HCT116 (cell line): ENCODE results near the gene MAPRE3. TPM values are rescaled to one million over a fixed set of nuclear protein-coding genes. Genes with fewer than 3 reads are reported as not detected.

ENCODE experiments used
- ATAC-seq: fragments of 200-7000 bp; cut with Tn5 transposase; 2 replicates; pipeline ENCODE4 v1.9.1; 2020; ENCODE audit warnings: mild to moderate bottlenecking, moderate library complexity
- BruUV-seq: library from RNA; stranded (reverse); fragments of 400-500 nt; replicated peaks from 2 replicates; lab custom pipeline; 2021; lab: Mats Ljungman, UMichigan
- CTCF ChIA-PET: fragments of 300-600 bp; sonication (Branson Sonifier 250); formaldehyde crosslinking; loops from one replicate; lab custom pipeline; 2021; ENCODE audit warnings: antibody characterized with exemption; lab: Charles Lee
- POLR2A ChIA-PET: fragments of 300-600, 350-600 bp; sonication (Branson Sonifier 250); formaldehyde crosslinking; loops from one replicate; lab custom pipeline; 2021; ENCODE audit warnings: antibody characterized with exemption; lab: Charles Lee
- RAD21 ChIA-PET, 2 experiments: fragments of 300-600 bp; sonication (Branson Sonifier 250); formaldehyde crosslinking; loops; one replicate each; lab custom pipeline; 2023; ENCODE audit warnings: low total read pairs in 2 of 2; ENCODE audit not compliant: uncharacterized antibody in 2 of 2, unreplicated experiment in 2 of 2, low non-redundant PET in 1 of 2; lab: Charles Lee
- DNase-seq: peaks from one replicate; pipeline ENCODE4 v3.0.0-alpha.2; 2010; ENCODE audit warnings: low read depth, low spot score
- H2AFZ ChIP-seq: fragments of 200-600 bp; shearing (Covaris generic), sonication (generic); 2 replicates; pipeline ENCODE4 v1.6.1; 2017; ENCODE audit warnings: low read depth, mixed run types, mixed read lengths, antibody characterized with exemption, low read length; ENCODE audit not compliant: poor library complexity, severe bottlenecking
- H3K27ac ChIP-seq: 2 replicates; pipeline ENCODE4 v1.5.1; 2012; ENCODE audit warnings: low read depth, low read length
- H3K27me3 ChIP-seq: fragments of 200-600 bp; sonication (generic); 2 replicates; pipeline ENCODE4 v1.6.1; 2016; ENCODE audit warnings: mixed run types, low read length, mixed read lengths; ENCODE audit not compliant: insufficient read depth
- H3K36me3 ChIP-seq, 2 experiments: fragments of 200-500 bp in 1 of 2; fragments of 200-600 bp in 1 of 2; sonication (Bioruptor generic) in 1 of 2; sonication (generic) in 1 of 2; 2 replicates each; pipeline versions ENCODE4 v1.5.1 to v1.6.1; 2014 to 2016; ENCODE audit warnings: low read length in 2 of 2, inconsistent platforms in 1 of 2, mixed read lengths in 1 of 2, mixed run types in 1 of 2; ENCODE audit not compliant: insufficient read depth in 2 of 2, control insufficient read depth in 1 of 2
- H3K4me1 ChIP-seq, 2 experiments: fragments of 200-600 bp in 1 of 2; sonication (generic) in 1 of 2; 2 replicates each; pipeline versions ENCODE4 v1.5.1 to v1.6.1; 2012 to 2017; ENCODE audit warnings: low read length in 2 of 2, inconsistent platforms in 1 of 2, mild to moderate bottlenecking in 1 of 2, mixed read lengths in 1 of 2, mixed run types in 1 of 2, moderate library complexity in 1 of 2; ENCODE audit not compliant: insufficient read depth in 2 of 2, control insufficient read depth in 1 of 2
- H3K4me2 ChIP-seq: fragments of 200-600 bp; sonication (generic); 2 replicates; pipeline ENCODE4 v1.6.1; 2017; ENCODE audit warnings: mixed run types, low read length, mixed read lengths
- H3K4me3 ChIP-seq, 2 experiments: fragments of 200-600 bp in 1 of 2; sonication (generic) in 1 of 2; replicated peaks in 1 of 2; 2 replicates each; pipeline ENCODE4 v1.5.1; 2011 to 2016; ENCODE audit warnings: low read length in 2 of 2, control low read depth in 1 of 2, low read depth in 1 of 2, mild to moderate bottlenecking in 1 of 2, mixed read lengths in 1 of 2, mixed run types in 1 of 2
- H3K79me2 ChIP-seq: fragments of 200-600 bp; sonication (generic); 2 replicates; pipeline ENCODE4 v1.6.1; 2017; ENCODE audit warnings: mild to moderate bottlenecking, mixed run types, low read length, moderate library complexity, mixed read lengths; ENCODE audit not compliant: insufficient read depth
- H3K9ac ChIP-seq: fragments of 200-600 bp; sonication (generic); 2 replicates; pipeline ENCODE4 v1.6.1; 2016; ENCODE audit warnings: low read length, mixed read lengths
- H3K9me2 ChIP-seq: fragments of 200-600 bp; sonication (generic), shearing (Covaris generic); 2 replicates; pipeline ENCODE4 v1.6.1; 2017; ENCODE audit warnings: mixed run types, mild to moderate bottlenecking, moderate library complexity; ENCODE audit not compliant: insufficient read depth
- H3K9me3 ChIP-seq, 2 experiments: fragments of 200-500 bp in 1 of 2; fragments of 200-600 bp in 1 of 2; sonication (Bioruptor generic) in 1 of 2; sonication (generic) in 1 of 2; 2 replicates each; pipeline ENCODE4 v1.6.1; 2014 to 2017; ENCODE audit warnings: low read length in 2 of 2, mixed read lengths in 2 of 2, inconsistent platforms in 1 of 2, low read depth in 1 of 2, mild to moderate bottlenecking in 1 of 2, mixed run types in 1 of 2, moderate library complexity in 1 of 2; ENCODE audit not compliant: control insufficient read depth in 1 of 2, insufficient read depth in 1 of 2
- H4K20me1 ChIP-seq: fragments of 200-600 bp; sonication (generic), shearing (Covaris generic); 2 replicates; pipeline ENCODE4 v1.6.1; 2017; ENCODE audit warnings: mixed run types, mild to moderate bottlenecking, moderate library complexity; ENCODE audit not compliant: insufficient read depth
- CEBPB ChIP-seq: IDR thresholded peaks from 2 replicates; pipeline ENCODE4 v1.6.1; 2012; ENCODE audit warnings: low read depth
- FOSL1 ChIP-seq: IDR thresholded peaks from 2 replicates; pipeline ENCODE4 v1.6.1; 2012; ENCODE audit warnings: low read depth
- JUND ChIP-seq: IDR thresholded peaks from 2 replicates; pipeline ENCODE4 v1.6.1; 2012
- POLR2A ChIP-seq: IDR thresholded peaks from 2 replicates; pipeline ENCODE4 v1.7.0; 2011; ENCODE audit warnings: borderline replicate concordance; ENCODE audit not compliant: insufficient read depth, insufficient read length; ENCODE audit errors: extremely low read depth
- POLR2AphosphoS5 ChIP-seq: IDR thresholded peaks from 2 replicates; pipeline ENCODE4 v1.6.1; 2011; ENCODE audit warnings: mild to moderate bottlenecking, low read depth, low read length, moderate library complexity
- RAD21 ChIP-seq: IDR thresholded peaks from 2 replicates; pipeline ENCODE4 v1.6.1; 2012; ENCODE audit warnings: low read depth, mild to moderate bottlenecking
- SP1 ChIP-seq: IDR thresholded peaks from 2 replicates; pipeline ENCODE4 v1.6.1; 2012; ENCODE audit warnings: low read depth
- TCF7L2 ChIP-seq: IDR thresholded peaks from 2 replicates; pipeline ENCODE4 v1.7.0; 2011; ENCODE audit warnings: borderline replicate concordance, inconsistent platforms; ENCODE audit not compliant: insufficient read depth, insufficient read length; ENCODE audit errors: extremely low read depth
- ZFX ChIP-seq: fragments of 450-650 bp; IDR thresholded peaks from 2 replicates; pipeline ENCODE4 v1.6.1; 2017
- ZNF274 ChIP-seq: fragments of 200-500 bp; sonication (Bioruptor generic); IDR thresholded peaks from 2 replicates; pipeline ENCODE4 v1.6.1; 2014; ENCODE audit warnings: mild to moderate bottlenecking, low read depth, low read length, inconsistent platforms
- intact Hi-C: fragments of 100-400 bp; cut with micrococcal nuclease; formaldehyde crosslinking; loops from 2 replicates; pipeline ENCODE4 v1.10.0; 2022
- total RNA-seq: library from RNA; stranded (reverse); gene quantifications from one replicate; pipeline ENCODE4 v1.2.1, GENCODE V29; 2021; ENCODE audit not compliant: unreplicated experiment
- TF ChIP-seq, protein P1 (sequence below): IDR thresholded peaks from 2 replicates; pipeline ENCODE4 v1.6.1; 2012
- TF ChIP-seq, protein P2 (sequence below): IDR thresholded peaks from 2 replicates; pipeline ENCODE4 v1.6.1; 2012
- TF ChIP-seq, protein P3 (sequence below): IDR thresholded peaks from 2 replicates; pipeline ENCODE4 v1.6.1; 2012; ENCODE audit warnings: low read depth

Gene MAPRE3
- total RNA-seq, 1 experiment from 2014 or later, result 12.1 TPM

DNA sequence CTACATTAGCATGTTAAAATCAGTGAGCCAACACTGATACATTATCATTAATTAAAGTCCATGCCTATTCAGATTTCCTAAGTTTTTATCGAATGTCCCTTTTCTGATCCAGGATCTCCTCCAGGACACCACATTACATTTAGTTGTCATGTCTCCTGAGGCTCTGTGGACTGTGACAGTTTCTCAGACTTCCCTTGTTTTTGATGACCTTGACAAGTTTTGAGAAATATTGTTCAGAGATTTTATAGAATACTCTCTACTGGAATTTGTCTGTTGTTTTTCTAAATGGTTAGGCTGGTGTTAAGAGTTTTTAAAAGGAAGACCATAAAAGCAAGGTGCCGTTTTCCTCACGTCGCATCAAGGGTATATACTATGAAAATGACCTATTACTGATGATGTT lies 16.3 kb upstream of the MAPRE3 start:
- Histone ChIP-seq H3K27ac (no peak overlapping the region), H3K79me2 (no peaks in the 10 kb centered on the region), H3K4me1 (no peaks in the 10 kb centered on the region), H3K4me3 (no peak overlapping the region), H3K27me3 (no peaks in the 10 kb centered on the region), H3K9ac (no peak overlapping the region), H3K9me2 (no peaks in the 10 kb centered on the region), H3K9me3 (no peaks in the 10 kb centered on the region), H2AFZ (no peak overlapping the region), H3K36me3 (no peaks in the 10 kb centered on the region), H3K4me2 (no peak overlapping the region), H4K20me1 (no peaks in the 10 kb centered on the region)
- ChIA-PET RAD21 (no interaction called here), CTCF (interaction anchor here (1.0 to 1.6 kb wide), 3 partner anchors 108 to 127 kb away, joined by 3 to 4 read pairs (median 3); no protein-coding TSS in a partner anchor), POLR2A (interaction anchor here (1.4 kb wide), 1 partner anchor 56 kb away, joined by 3 read pairs; no protein-coding TSS in a partner anchor)
- BruUV-seq, result no TSS peak
- no peak for DNase-seq
- TF ChIP-seq POLR2AphosphoS5, result no peak
- TF ChIP-seq, protein P1, sequence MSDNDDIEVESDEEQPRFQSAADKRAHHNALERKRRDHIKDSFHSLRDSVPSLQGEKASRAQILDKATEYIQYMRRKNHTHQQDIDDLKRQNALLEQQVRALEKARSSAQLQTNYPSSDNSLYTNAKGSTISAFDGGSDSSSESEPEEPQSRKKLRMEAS, result no peak
- TF ChIP-seq POLR2A, result no peak
- TF ChIP-seq CEBPB, result no peak
- TF ChIP-seq ZFX, result no peak
- TF ChIP-seq SP1, result no peak
- TF ChIP-seq, protein P2, sequence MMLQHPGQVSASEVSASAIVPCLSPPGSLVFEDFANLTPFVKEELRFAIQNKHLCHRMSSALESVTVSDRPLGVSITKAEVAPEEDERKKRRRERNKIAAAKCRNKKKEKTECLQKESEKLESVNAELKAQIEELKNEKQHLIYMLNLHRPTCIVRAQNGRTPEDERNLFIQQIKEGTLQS, result no peak
- intact Hi-C loops, result no loop called here
- ATAC-seq, result no peak

GRCh38 chr2:26957041-26957440 lies 13.4 kb upstream of the MAPRE3 start:
- Histone ChIP-seq H3K4me3 (no peak overlapping the region), H3K4me1 (peaks cover 0 to 7% of the 10 kb centered on the region in 2 experiments; a peak in 2 of 4 replicates), H3K27ac (no peak overlapping the region), H4K20me1 (no peaks in the 10 kb centered on the region), H2AFZ (no peak overlapping the region), H3K4me2 (no peak overlapping the region), H3K36me3 (no peaks in the 10 kb centered on the region), H3K27me3 (no peaks in the 10 kb centered on the region), H3K9me3 (no peaks in the 10 kb centered on the region), H3K9me2 (no peaks in the 10 kb centered on the region), H3K79me2 (no peaks in the 10 kb centered on the region), H3K9ac (no peak overlapping the region)
- ChIA-PET POLR2A (no interaction called here), CTCF (interaction anchor here (1.3 kb wide), 1 partner anchor 111 kb away, joined by 5 read pairs; no protein-coding TSS in a partner anchor), RAD21 (no interaction called here)
- intact Hi-C loops, result no loop called here
- DNase-seq (no peak), ATAC-seq (no peak)
- BruUV-seq, result no TSS peak
- TF ChIP-seq, protein P3, sequence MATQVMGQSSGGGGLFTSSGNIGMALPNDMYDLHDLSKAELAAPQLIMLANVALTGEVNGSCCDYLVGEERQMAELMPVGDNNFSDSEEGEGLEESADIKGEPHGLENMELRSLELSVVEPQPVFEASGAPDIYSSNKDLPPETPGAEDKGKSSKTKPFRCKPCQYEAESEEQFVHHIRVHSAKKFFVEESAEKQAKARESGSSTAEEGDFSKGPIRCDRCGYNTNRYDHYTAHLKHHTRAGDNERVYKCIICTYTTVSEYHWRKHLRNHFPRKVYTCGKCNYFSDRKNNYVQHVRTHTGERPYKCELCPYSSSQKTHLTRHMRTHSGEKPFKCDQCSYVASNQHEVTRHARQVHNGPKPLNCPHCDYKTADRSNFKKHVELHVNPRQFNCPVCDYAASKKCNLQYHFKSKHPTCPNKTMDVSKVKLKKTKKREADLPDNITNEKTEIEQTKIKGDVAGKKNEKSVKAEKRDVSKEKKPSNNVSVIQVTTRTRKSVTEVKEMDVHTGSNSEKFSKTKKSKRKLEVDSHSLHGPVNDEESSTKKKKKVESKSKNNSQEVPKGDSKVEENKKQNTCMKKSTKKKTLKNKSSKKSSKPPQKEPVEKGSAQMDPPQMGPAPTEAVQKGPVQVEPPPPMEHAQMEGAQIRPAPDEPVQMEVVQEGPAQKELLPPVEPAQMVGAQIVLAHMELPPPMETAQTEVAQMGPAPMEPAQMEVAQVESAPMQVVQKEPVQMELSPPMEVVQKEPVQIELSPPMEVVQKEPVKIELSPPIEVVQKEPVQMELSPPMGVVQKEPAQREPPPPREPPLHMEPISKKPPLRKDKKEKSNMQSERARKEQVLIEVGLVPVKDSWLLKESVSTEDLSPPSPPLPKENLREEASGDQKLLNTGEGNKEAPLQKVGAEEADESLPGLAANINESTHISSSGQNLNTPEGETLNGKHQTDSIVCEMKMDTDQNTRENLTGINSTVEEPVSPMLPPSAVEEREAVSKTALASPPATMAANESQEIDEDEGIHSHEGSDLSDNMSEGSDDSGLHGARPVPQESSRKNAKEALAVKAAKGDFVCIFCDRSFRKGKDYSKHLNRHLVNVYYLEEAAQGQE, result no peak
- TF ChIP-seq RAD21 (no peak), ZFX (no peak), JUND (no peak), SP1 (no peak), ZNF274 (no peak), FOSL1 (no peak), TCF7L2 (no peak)
- TF ChIP-seq, protein P1, result no peak
